HepG2 (cell line): ENCODE data around the gene CEBPZOS. TPM values are rescaled to one million over a fixed set of nuclear protein-coding genes. Genes with fewer than 3 reads are reported as not detected.

Experiments
- CCDC6 ChIP-seq: sonication (generic); formaldehyde crosslinking; IDR thresholded peaks from 2 replicates; pipeline ENCODE4 v1.8.1; 2022; ENCODE audit warnings: mild to moderate bottlenecking, missing genetic modification reagents, moderate library complexity
- ETV5 ChIP-seq: IDR thresholded peaks from 2 replicates; pipeline ENCODE4 v1.6.1; 2018; ENCODE audit warnings: missing biosample characterization, missing genetic modification reagents, inconsistent platforms, borderline replicate concordance
- FOXA1 ChIP-seq, 2 experiments: fragments of 450-650 bp in 1 of 2; sonication (generic) in 1 of 2; formaldehyde crosslinking in 1 of 2; IDR thresholded peaks; 2 replicates each; pipeline versions ENCODE4 v1.4.0 to v1.6.1; 2016 to 2020; ENCODE audit warnings: missing genetic modification reagents in 1 of 2
- GATAD2A ChIP-seq: IDR thresholded peaks from 2 replicates; pipeline ENCODE4 v1.6.1; 2016
- PHB2 ChIP-seq: fragments of 450-650 bp; IDR thresholded peaks from 2 replicates; pipeline ENCODE4 v1.6.1; 2018; ENCODE audit not compliant: partially characterized antibody
- SMC3 ChIP-seq: IDR thresholded peaks from 2 replicates; pipeline ENCODE4 v1.6.1; 2011; ENCODE audit warnings: low read length, improper control_type of control experiment
- SP1 ChIP-seq, 2 experiments: fragments of 450-650 bp in 1 of 2; sonication (generic) in 1 of 2; formaldehyde crosslinking in 1 of 2; IDR thresholded peaks; 2 replicates each; pipeline versions ENCODE4 v1.4.0 to v1.6.1; 2016 to 2020; ENCODE audit warnings: missing genetic modification reagents in 1 of 2
- TCF12 ChIP-seq, 2 experiments: fragments of 450-650 bp in 1 of 2; sonication (generic) in 1 of 2; formaldehyde crosslinking in 1 of 2; IDR thresholded peaks; 2 replicates each; pipeline versions ENCODE4 v1.6.1 to v1.8.0; 2017 to 2022; ENCODE audit warnings: antibody characterized with exemption in 1 of 2, mild to moderate bottlenecking in 1 of 2, missing genetic modification reagents in 1 of 2, moderate library complexity in 1 of 2
- ZKSCAN5 ChIP-seq: sonication (generic); formaldehyde crosslinking; IDR thresholded peaks from 2 replicates; pipeline ENCODE4 v1.5.1; 2020; ENCODE audit warnings: mild to moderate bottlenecking, missing genetic modification reagents
- ZNF256 ChIP-seq: sonication (generic); formaldehyde crosslinking; conservative IDR thresholded peaks from 2 replicates; pipeline ENCODE4 v1.4.0; 2020; ENCODE audit warnings: missing genetic modification reagents
- ZNF644 ChIP-seq: IDR thresholded peaks from 2 replicates; pipeline ENCODE4 v1.6.1; 2016; ENCODE audit warnings: low read depth
- polyA plus RNA-seq, 8 experiments: library from polyadenylated mRNA; depleted of rRNA in 3 of 8; stranded (reverse) in 7 of 8; unstranded in 1 of 8; fragments of >200 nt; fragmentation: Illumina TruSeq in 4 of 8; extraction: Trizol in 4 of 8; gene quantifications; 2 replicates each; pipeline versions ENCODE4 v1.2.1 to v1.2.3, GENCODE V29; 2011 to 2016; ENCODE audit warnings: low read depth in 4 of 8, missing spikeins in 1 of 8, mixed read lengths in 1 of 8; ENCODE audit not compliant: insufficient read depth in 1 of 8
- total RNA-seq, 5 experiments: library from RNA; depleted of rRNA; stranded (reverse); fragments of >200 nt; fragmentation: Illumina TruSeq; extraction: Trizol; gene quantifications; 2 replicates each; pipeline ENCODE4 v1.2.3, GENCODE V29; 2016; ENCODE audit warnings: low read depth in 1 of 5
- TF ChIP-seq, protein P1 (sequence below): sonication (generic); formaldehyde crosslinking; IDR thresholded peaks from 2 replicates; pipeline ENCODE4 v1.9.0; 2021; ENCODE audit warnings: mild to moderate bottlenecking, missing genetic modification reagents
- TF ChIP-seq, protein P2 (sequence below): sonication (generic); formaldehyde crosslinking; conservative IDR thresholded peaks from 2 replicates; pipeline ENCODE4 v1.8.0; 2022; ENCODE audit warnings: mild to moderate bottlenecking, moderate library complexity, missing genetic modification reagents
- TF ChIP-seq, protein P3 (sequence below): sonication (generic); formaldehyde crosslinking; IDR thresholded peaks from 2 replicates; pipeline ENCODE4 v1.5.0; 2020; ENCODE audit warnings: missing genetic modification reagents
- TF ChIP-seq, protein P4 (sequence below): sonication (generic); formaldehyde crosslinking; IDR thresholded peaks from 2 replicates; pipeline ENCODE4 v1.9.0; 2022; ENCODE audit warnings: low read depth, missing genetic modification reagents

The CEBPZOS gene
- total and polyA plus RNA-seq, 2 of the 13 experiments (the other 11 are each of a cell fraction or from before 2014, with no cell fraction given), result 18.6 to 44.7 TPM

DNA sequence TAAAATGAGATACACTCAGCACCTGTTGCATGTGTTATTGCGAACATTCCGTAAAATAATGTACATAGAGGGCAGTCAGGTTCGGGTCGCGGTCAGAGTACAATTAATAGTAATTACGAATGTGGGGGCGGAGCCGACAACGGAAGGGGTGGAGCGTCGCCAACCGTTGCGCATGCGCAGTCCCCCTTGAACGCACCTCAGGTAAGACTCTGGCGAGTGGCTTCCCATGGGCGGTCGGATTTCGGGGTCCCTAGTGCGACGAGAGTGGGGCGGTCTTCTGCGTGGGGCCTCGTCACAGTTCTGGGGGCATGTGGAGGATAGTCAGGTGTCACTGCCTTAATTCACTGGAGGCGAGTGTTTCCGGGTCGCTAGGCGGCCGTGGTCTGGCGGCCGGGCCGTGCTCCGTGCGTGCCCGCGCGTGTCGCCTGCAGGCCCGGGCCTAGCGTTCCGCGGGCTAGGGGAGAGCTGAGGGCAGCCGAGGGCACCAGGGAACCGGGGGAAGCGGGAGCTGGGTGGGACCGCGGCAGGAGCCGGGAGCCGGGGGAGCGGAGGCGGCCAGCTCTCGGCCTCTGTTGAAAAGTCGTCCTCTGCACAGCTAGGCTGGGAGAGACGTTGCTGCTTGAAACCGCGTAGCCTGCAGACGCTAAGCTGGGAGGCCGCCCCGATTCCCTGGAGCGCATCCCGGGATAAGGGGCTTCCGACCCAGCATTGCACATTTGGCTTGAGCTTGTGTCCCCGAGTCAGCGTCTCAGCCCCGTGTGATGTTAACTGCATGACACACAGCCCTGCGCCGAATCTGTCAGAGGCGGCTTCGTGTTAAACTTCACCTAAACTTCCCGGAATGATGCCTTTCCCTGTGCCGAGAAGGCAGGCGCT lies at the start of gene CEBPZOS (continued):
- TF ChIP-seq, protein P1, sequence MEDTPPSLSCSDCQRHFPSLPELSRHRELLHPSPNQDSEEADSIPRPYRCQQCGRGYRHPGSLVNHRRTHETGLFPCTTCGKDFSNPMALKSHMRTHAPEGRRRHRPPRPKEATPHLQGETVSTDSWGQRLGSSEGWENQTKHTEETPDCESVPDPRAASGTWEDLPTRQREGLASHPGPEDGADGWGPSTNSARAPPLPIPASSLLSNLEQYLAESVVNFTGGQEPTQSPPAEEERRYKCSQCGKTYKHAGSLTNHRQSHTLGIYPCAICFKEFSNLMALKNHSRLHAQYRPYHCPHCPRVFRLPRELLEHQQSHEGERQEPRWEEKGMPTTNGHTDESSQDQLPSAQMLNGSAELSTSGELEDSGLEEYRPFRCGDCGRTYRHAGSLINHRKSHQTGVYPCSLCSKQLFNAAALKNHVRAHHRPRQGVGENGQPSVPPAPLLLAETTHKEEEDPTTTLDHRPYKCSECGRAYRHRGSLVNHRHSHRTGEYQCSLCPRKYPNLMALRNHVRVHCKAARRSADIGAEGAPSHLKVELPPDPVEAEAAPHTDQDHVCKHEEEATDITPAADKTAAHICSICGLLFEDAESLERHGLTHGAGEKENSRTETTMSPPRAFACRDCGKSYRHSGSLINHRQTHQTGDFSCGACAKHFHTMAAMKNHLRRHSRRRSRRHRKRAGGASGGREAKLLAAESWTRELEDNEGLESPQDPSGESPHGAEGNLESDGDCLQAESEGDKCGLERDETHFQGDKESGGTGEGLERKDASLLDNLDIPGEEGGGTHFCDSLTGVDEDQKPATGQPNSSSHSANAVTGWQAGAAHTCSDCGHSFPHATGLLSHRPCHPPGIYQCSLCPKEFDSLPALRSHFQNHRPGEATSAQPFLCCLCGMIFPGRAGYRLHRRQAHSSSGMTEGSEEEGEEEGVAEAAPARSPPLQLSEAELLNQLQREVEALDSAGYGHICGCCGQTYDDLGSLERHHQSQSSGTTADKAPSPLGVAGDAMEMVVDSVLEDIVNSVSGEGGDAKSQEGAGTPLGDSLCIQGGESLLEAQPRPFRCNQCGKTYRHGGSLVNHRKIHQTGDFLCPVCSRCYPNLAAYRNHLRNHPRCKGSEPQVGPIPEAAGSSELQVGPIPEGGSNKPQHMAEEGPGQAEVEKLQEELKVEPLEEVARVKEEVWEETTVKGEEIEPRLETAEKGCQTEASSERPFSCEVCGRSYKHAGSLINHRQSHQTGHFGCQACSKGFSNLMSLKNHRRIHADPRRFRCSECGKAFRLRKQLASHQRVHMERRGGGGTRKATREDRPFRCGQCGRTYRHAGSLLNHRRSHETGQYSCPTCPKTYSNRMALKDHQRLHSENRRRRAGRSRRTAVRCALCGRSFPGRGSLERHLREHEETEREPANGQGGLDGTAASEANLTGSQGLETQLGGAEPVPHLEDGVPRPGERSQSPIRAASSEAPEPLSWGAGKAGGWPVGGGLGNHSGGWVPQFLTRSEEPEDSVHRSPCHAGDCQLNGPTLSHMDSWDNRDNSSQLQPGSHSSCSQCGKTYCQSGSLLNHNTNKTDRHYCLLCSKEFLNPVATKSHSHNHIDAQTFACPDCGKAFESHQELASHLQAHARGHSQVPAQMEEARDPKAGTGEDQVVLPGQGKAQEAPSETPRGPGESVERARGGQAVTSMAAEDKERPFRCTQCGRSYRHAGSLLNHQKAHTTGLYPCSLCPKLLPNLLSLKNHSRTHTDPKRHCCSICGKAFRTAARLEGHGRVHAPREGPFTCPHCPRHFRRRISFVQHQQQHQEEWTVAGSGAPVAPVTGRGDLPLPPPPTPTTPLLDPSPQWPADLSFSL (CRISPR knock-in tag), result no peak
- no peak for TF ChIP-seq FOXA1 (IDR thresholded peaks at IDR 0.05)
- TF ChIP-seq FOXA1 (CRISPR knock-in tag; IDR thresholded peaks at IDR 0.05), result peak; percentile 55; the same call in 1 of the 2 replicates
- TF ChIP-seq ETV5, result peak; percentile 38; the same call in 1 of the 2 replicates
- TF ChIP-seq, protein P2, sequence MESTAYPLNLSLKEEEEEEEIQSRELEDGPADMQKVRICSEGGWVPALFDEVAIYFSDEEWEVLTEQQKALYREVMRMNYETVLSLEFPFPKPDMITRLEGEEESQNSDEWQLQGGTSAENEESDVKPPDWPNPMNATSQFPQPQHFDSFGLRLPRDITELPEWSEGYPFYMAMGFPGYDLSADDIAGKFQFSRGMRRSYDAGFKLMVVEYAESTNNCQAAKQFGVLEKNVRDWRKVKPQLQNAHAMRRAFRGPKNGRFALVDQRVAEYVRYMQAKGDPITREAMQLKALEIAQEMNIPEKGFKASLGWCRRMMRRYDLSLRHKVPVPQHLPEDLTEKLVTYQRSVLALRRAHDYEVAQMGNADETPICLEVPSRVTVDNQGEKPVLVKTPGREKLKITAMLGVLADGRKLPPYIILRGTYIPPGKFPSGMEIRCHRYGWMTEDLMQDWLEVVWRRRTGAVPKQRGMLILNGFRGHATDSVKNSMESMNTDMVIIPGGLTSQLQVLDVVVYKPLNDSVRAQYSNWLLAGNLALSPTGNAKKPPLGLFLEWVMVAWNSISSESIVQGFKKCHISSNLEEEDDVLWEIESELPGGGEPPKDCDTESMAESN, result peak; percentile 97
- peak; percentile 70; the same call in 1 of the 2 replicates for TF ChIP-seq ZNF256
- TF ChIP-seq TCF12 (IDR thresholded peaks at IDR 0.05), result no peak
- TF ChIP-seq TCF12 (CRISPR knock-in tag; IDR thresholded peaks at IDR 0.05), result peak; percentile 73; the same call in 1 of the 2 replicates
- peak; percentile 95 for TF ChIP-seq CCDC6 (CRISPR knock-in tag)
- TF ChIP-seq ZNF644, result no peak
- no peak for TF ChIP-seq ZKSCAN5 (CRISPR knock-in tag)
- peak; percentile 11; the same call in 1 of the 2 replicates for TF ChIP-seq GATAD2A (CRISPR knock-in tag)
- TF ChIP-seq, protein P3, sequence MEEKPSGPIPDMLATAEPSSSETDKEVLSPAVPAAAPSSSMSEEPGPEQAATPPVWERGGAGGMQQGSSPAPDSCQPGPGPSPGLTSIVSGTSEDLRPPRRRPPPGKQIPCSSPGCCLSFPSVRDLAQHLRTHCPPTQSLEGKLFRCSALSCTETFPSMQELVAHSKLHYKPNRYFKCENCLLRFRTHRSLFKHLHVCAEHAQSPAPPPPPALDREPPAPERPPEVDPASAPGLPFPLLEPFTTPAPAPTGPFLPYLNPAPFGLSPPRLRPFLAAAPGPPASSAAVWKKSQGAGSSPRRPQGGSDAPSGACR (CRISPR knock-in tag), result peak; percentile 45; the same call in 1 of the 2 replicates
- TF ChIP-seq SMC3, result no peak
- TF ChIP-seq SP1 (IDR thresholded peaks at IDR 0.05), result no peak
- peak; percentile 73 for TF ChIP-seq SP1 (CRISPR knock-in tag; IDR thresholded peaks at IDR 0.05)
- no peak for TF ChIP-seq PHB2
- TF ChIP-seq, protein P4, sequence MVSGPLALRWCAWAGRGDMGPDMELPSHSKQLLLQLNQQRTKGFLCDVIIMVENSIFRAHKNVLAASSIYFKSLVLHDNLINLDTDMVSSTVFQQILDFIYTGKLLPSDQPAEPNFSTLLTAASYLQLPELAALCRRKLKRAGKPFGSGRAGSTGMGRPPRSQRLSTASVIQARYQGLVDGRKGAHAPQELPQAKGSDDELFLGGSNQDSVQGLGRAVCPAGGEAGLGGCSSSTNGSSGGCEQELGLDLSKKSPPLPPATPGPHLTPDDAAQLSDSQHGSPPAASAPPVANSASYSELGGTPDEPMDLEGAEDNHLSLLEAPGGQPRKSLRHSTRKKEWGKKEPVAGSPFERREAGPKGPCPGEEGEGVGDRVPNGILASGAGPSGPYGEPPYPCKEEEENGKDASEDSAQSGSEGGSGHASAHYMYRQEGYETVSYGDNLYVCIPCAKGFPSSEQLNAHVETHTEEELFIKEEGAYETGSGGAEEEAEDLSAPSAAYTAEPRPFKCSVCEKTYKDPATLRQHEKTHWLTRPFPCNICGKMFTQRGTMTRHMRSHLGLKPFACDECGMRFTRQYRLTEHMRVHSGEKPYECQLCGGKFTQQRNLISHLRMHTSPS (CRISPR knock-in tag), result no peak
